ENCODE data around the gene MED13L. TPM values are rescaled to one million over a fixed set of nuclear protein-coding genes. Genes with fewer than 3 reads are reported as not detected.

The MED13L gene
- total and polyA plus RNA-seq, 2 donors (not counting 3 experiments of a cell fraction or from before 2014, with no cell fraction given), result 27.4 to 93.6 TPM

GRCh38 chr12:115926037-115926670 lies 351.3 kb downstream of the MED13L start:
- POLR2A ChIA-PET, result no interaction called here

More at GRCh38 chr12:115926037-115926670, 351.3 kb downstream of the MED13L start:
- FAIRE-seq, result no peak
- H3K27ac ChIP-seq (ENCODE audit: insufficient read depth, low read depth, low read length), result no peak overlapping the region
- no peak overlapping the region for H3K4me3 ChIP-seq (replicated peaks in 1 of 3; ENCODE audit: insufficient read depth in 1 of 3, low read depth in 1 of 3, low read length in 3 of 3)
- H3K4me2 ChIP-seq (ENCODE audit: insufficient read depth, low read length), result no peak overlapping the region
- H3K4me1 ChIP-seq (ENCODE audit: control insufficient read depth, extremely low read depth, insufficient read depth, low read length), result no peaks in the 10 kb centered on the region
- CTCF ChIA-PET, result interaction anchor here (3.4 kb wide), 1 partner anchor 8 kb away, joined by 20 read pairs; no protein-coding TSS in a partner anchor
- no peak for DNase-seq (ENCODE audit: low read depth, low spot score)
- H3K79me2 ChIP-seq (ENCODE audit: control insufficient read depth, insufficient read depth, low read length), result no peaks in the 10 kb centered on the region
- no TSS peak for BruUV-seq (replicated peaks)
- no peaks in the 10 kb centered on the region for H4K20me1 ChIP-seq (replicated peaks; ENCODE audit: control insufficient read depth, extremely low read depth, insufficient read depth, low read length)
- H2AFZ ChIP-seq (ENCODE audit: low read depth, low read length), result no peak overlapping the region
- intact Hi-C loops (cut with micrococcal nuclease) (no loop called here), dilution Hi-C loops (cut with MboI; ENCODE audit: extremely low pct_ligation_motif_present, low sequenced_read_pairs) (no loop called here)
- H3K9me1 ChIP-seq (replicated peaks; ENCODE audit: control insufficient read depth, extremely low read depth, insufficient read depth, low read length), result no peaks in the 10 kb centered on the region
- H3K27me3 ChIP-seq (ENCODE audit: control insufficient read depth in 2 of 2, insufficient read depth in 2 of 2, low read length in 2 of 2), result no peaks in the 10 kb centered on the region
- no peaks in the 10 kb centered on the region for H3K36me3 ChIP-seq (ENCODE audit: control insufficient read depth in 2 of 2, extremely low read depth in 1 of 2, insufficient read depth in 2 of 2, low read length in 2 of 2)
- TF ChIP-seq GATA2 (IDR thresholded peaks at IDR 0.05; ENCODE audit: insufficient read depth, insufficient read length, low read depth, low read length) (no peak), POLR2AphosphoS5 (IDR thresholded peaks at IDR 0.05; ENCODE audit: insufficient read depth, low read depth, low read length) (no peak), CTCF (IDR thresholded peaks at IDR 0.05; ENCODE audit: extremely low read depth in 1 of 2, insufficient read depth in 1 of 2, low read depth in 1 of 2, low read length in 2 of 2) (no peak), EZH2 (IDR thresholded peaks at IDR 0.05; ENCODE audit: borderline replicate concordance, low read depth, low read length, severe bottlenecking) (no peak), POLR2A (IDR thresholded peaks at IDR 0.05; ENCODE audit: low read depth, low read length) (no peak), JUN (IDR thresholded peaks at IDR 0.05; ENCODE audit: borderline replicate concordance, insufficient read depth, insufficient read length, low read depth) (no peak), FOS (IDR thresholded peaks at IDR 0.05; ENCODE audit: borderline replicate concordance, insufficient read depth, low read length) (no peak), MYC (IDR thresholded peaks at IDR 0.05; ENCODE audit: low read depth, low read length) (no peak)
- H3K9me3 ChIP-seq (replicated peaks; ENCODE audit: control insufficient read depth, insufficient read depth, low read length), result no peaks in the 10 kb centered on the region
- H3K9ac ChIP-seq (replicated peaks; ENCODE audit: extremely low read depth, insufficient read depth, low read length), result no peak overlapping the region
